ENCODE data around the gene SLC16A3. TPM values are rescaled to one million over a fixed set of nuclear protein-coding genes. Genes with fewer than 3 reads are reported as not detected.
A peak's percentile ranks its signal among the peaks of the same experiment; 100 is the strongest.

Gene SLC16A3
- polyA plus RNA-seq, 1 experiment = 338 TPM

- ChIA-PET CTCF (interaction anchor here (1.2 kb wide), 1 partner anchor 10 kb away, joined by 3 read pairs; no protein-coding TSS in a partner anchor), POLR2A (no interaction called here)
- no peaks in the 10 kb centered on the region for H3K27me3 ChIP-seq (ENCODE audit: control insufficient read depth, insufficient read depth, low read length)
- H3K36me3 ChIP-seq (ENCODE audit: control insufficient read depth, insufficient read depth, low read length) = peaks cover 40% of the 10 kb centered on the region
- TF ChIP-seq CTCF (IDR thresholded peaks at IDR 0.05; ENCODE audit: insufficient read depth, low read depth, low read length) = no peak
- no peak overlapping the region for H3K4me3 ChIP-seq (ENCODE audit: low read depth, low read length)
- no peak for DNase-seq (ENCODE audit: low read depth)
Measured at GRCh38 chr17:82263641-82264040, 34.8 kb downstream of the SLC16A3 start.

- no peaks in the 10 kb centered on the region for H3K27me3 ChIP-seq (ENCODE audit: control insufficient read depth, insufficient read depth, low read length)
- DNase-seq (ENCODE audit: low read depth) = no peak
- POLR2A ChIA-PET = interaction anchor here (1.0 kb wide), 1 partner anchor 11 kb away, joined by 3 read pairs; no protein-coding TSS in a partner anchor
- CTCF ChIA-PET = no interaction called here
- H3K4me3 ChIP-seq (ENCODE audit: low read depth, low read length) = no peak overlapping the region
- no peak for TF ChIP-seq CTCF (IDR thresholded peaks at IDR 0.05; ENCODE audit: insufficient read depth, low read depth, low read length)
- H3K36me3 ChIP-seq (ENCODE audit: control insufficient read depth, insufficient read depth, low read length) = peaks cover 32% of the 10 kb centered on the region
Measured at GRCh38 chr17:82266142-82266541, 37.3 kb downstream of the SLC16A3 start.

- no peaks in the 10 kb centered on the region for H3K27me3 ChIP-seq (ENCODE audit: control insufficient read depth, insufficient read depth, low read length)
- CTCF ChIA-PET = interaction anchor here (0.8 to 1.2 kb wide), 2 partner anchors 25 to 230 kb away, joined by 3 read pairs; partner anchors contain the start of gene DCXR
- no peak for TF ChIP-seq CTCF (IDR thresholded peaks at IDR 0.05; ENCODE audit: insufficient read depth, low read depth, low read length)
- H3K4me3 ChIP-seq (ENCODE audit: low read depth, low read length) = no peak overlapping the region
- POLR2A ChIA-PET = no interaction called here
- H3K36me3 ChIP-seq (ENCODE audit: control insufficient read depth, insufficient read depth, low read length) = peaks cover 29% of the 10 kb centered on the region
- peak; percentile 86 for DNase-seq (ENCODE audit: low read depth)
Measured at GRCh38 chr17:82267575-82268379, 38.9 kb downstream of the SLC16A3 start.

DNA sequence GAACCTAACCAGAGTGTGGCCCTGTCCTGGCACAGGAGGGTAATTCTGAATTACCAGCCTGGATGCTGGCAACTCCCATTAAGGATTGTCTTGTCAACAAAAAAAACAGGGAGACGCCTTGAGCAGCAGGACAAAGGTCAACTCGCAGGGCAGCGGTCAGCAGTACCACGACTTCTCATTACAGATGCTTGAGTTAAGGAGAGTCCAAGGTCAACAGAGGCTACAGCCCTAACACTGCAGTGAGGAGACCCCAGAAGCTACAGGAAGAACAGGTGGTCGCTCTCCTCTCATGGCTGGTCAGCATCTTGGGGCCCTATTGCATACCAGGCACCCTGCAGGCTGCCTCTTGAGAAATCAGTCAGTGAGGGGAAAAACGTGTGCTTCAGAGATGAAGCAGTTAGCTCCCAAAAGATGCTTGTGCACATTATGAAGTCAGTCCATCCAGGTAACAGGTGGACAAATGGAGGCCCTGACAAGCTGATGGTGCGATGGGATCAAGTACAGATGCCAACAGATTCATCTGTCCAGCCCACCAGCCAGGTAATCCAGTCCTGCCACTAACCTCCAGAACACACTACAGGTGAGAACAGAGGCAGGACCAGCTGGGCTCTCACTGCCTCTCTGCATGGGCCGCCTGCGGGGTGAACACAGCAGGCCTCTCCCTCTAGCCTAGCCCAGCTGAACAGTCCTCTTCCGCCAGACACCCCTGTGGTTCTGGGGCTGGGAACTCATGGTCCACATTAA, 40.5 kb downstream of the SLC16A3 start:
- no peak overlapping the region for H3K4me3 ChIP-seq (ENCODE audit: low read depth, low read length)
- H3K36me3 ChIP-seq (ENCODE audit: control insufficient read depth, insufficient read depth, low read length) = peaks cover 18% of the 10 kb centered on the region
- no peaks in the 10 kb centered on the region for H3K27me3 ChIP-seq (ENCODE audit: control insufficient read depth, insufficient read depth, low read length)
- TF ChIP-seq CTCF (IDR thresholded peaks at IDR 0.05; ENCODE audit: insufficient read depth, low read depth, low read length) = no peak
- ChIA-PET CTCF (interaction anchor here (1.0 to 1.2 kb wide), 2 partner anchors 23 to 68 kb away, joined by 3 read pairs; no protein-coding TSS in a partner anchor), POLR2A (no interaction called here)
- no peak for DNase-seq (ENCODE audit: low read depth)

DNA sequence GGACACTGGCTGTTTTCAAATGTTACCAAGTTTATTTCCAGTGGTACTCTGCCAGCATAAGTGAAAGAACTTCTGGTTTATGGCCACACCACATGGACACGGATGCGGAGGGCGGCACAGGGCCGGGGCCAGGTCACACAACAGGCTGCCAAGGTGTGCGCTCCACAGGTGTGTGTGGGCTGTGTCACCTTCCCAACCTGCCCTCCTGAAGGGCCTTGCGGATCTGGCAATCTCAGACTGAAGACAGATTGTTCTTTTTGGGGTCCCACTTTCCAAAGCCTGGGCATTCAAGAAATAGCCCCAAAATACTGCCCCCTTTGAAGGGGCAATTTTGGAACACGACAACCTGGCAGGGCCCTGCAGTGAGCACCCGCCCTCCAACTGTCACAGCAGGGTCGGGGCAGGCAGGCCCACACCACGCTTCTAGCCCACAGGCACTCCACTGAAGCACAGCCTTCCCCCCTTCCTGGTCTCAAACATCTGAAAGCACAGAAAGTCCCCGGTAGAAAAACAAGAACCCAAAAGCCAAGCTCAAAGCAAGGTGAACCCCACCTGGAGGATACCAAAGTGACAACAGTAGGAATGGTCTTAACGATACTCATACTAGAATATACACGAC, 41.1 kb downstream of the SLC16A3 start:
- Histone ChIP-seq H3K36me3 (ENCODE audit: control insufficient read depth, insufficient read depth, low read length) (peaks cover 15% of the 10 kb centered on the region), H3K4me3 (ENCODE audit: low read depth, low read length) (no peak overlapping the region), H3K27me3 (ENCODE audit: control insufficient read depth, insufficient read depth, low read length) (no peaks in the 10 kb centered on the region)
- no peak for TF ChIP-seq CTCF (IDR thresholded peaks at IDR 0.05; ENCODE audit: insufficient read depth, low read depth, low read length)
- no peak for DNase-seq (ENCODE audit: low read depth)
- ChIA-PET CTCF (interaction anchor here (1.0 kb wide), 1 partner anchor 69 kb away, joined by 3 read pairs; no protein-coding TSS in a partner anchor), POLR2A (no interaction called here)
